Progenitor cell of endocrine pancreas (in vitro differentiated cells): ENCODE measurements around the gene STAP1. TPM values are rescaled to one million over a fixed set of nuclear protein-coding genes. Genes with fewer than 3 reads are reported as not detected.
"Not testable (repeated sequence)": the region's sequence is repeated elsewhere in the genome, so short reads cannot be mapped to it uniquely, and the experiment has no call there.

Source experiments
- DNase-seq: peaks from one replicate; pipeline ENCODE4 v3.0.0; 2021; ENCODE audit warnings: low spot score; ENCODE audit not compliant: unreplicated experiment
- H3K27ac Mint-ChIP-seq: 2 replicates; pipeline ENCODE4 v1.8.0; 2021; ENCODE audit warnings: mild to moderate bottlenecking, moderate library complexity, mixed read lengths
- H3K27me3 Mint-ChIP-seq: 2 replicates; pipeline ENCODE4 v1.8.0; 2021; ENCODE audit warnings: mixed read lengths
- H3K36me3 Mint-ChIP-seq: 2 replicates; pipeline ENCODE4 v1.8.0; 2022; ENCODE audit warnings: mixed read lengths; ENCODE audit not compliant: insufficient read depth
- H3K4me1 Mint-ChIP-seq: 2 replicates; pipeline ENCODE4 v1.8.0; 2021; ENCODE audit warnings: low read depth, mixed read lengths
- H3K4me3 Mint-ChIP-seq: 2 replicates; pipeline ENCODE4 v1.8.0; 2021; ENCODE audit warnings: low read depth, mild to moderate bottlenecking, moderate library complexity, mixed read lengths
- H3K9me3 Mint-ChIP-seq: 2 replicates; pipeline ENCODE4 v1.8.0; 2021; ENCODE audit warnings: low read depth, mixed read lengths
- CTCF ChIP-seq: fragments of 200-600 bp; sonication (generic); IDR thresholded peaks from one replicate; pipeline ENCODE4 v1.5.0; 2021; ENCODE audit warnings: antibody characterized with exemption, mild to moderate bottlenecking; ENCODE audit not compliant: unreplicated experiment
- total RNA-seq: library from RNA; stranded (reverse); gene quantifications from 2 replicates; pipeline ENCODE4 v1.2.1, GENCODE V29; 2021

The STAP1 gene
- total RNA-seq, 1 donor from 2014 or later, result not detected

- H3K9me3 Mint-ChIP-seq, result peaks cover 6% of the 10 kb centered on the region
- DNase-seq, result no peak
- no peak overlapping the region for H3K4me3 Mint-ChIP-seq
- H3K4me1 Mint-ChIP-seq, result no peaks in the 10 kb centered on the region
- TF ChIP-seq CTCF, result no peak
- H3K36me3 Mint-ChIP-seq, result peaks cover 18% of the 10 kb centered on the region
- H3K27ac Mint-ChIP-seq, result no peak overlapping the region
- no peaks in the 10 kb centered on the region for H3K27me3 Mint-ChIP-seq
Observed at GRCh38 chr4:67522851-67523671, 35.5 kb upstream of the STAP1 start.

GRCh38 chr4:67524140-67524539 lies 34.4 kb upstream of the STAP1 start:
- H3K9me3 Mint-ChIP-seq, H3K27ac Mint-ChIP-seq, DNase-seq, H3K27me3 Mint-ChIP-seq, H3K4me3 Mint-ChIP-seq, H3K4me1 Mint-ChIP-seq: not testable (repeated sequence)
- H3K36me3 Mint-ChIP-seq, result peaks cover 16% of the 10 kb centered on the region

- Mint-ChIP-seq H3K4me3 (no peak overlapping the region), H3K9me3 (peaks cover 5% of the 10 kb centered on the region), H3K36me3 (peaks cover 47% of the 10 kb centered on the region), H3K27ac (no peak overlapping the region), H3K4me1 (no peaks in the 10 kb centered on the region), H3K27me3 (no peaks in the 10 kb centered on the region)
- TF ChIP-seq CTCF, result no peak
- DNase-seq, result no peak
Observed at GRCh38 chr4:67531379-67531962, 27.1 kb upstream of the STAP1 start.

DNA sequence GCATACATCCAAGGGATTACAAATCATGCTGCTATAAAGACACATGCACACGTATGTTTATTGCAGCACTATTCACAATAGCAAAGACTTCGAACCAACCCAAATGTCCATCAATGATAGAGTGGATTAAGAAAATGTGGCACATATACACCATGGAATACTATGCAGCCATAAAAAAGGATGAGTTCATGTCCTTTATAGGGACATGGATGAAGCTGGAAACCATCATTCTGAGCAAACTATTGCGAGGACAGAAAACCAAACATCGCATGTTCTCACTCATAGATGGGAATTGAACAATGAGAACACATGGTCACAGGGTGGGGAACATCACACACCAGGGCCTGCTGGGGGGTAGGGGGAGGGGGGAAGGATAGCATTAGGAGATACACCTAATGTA lies 26.1 kb upstream of the STAP1 start:
- not testable (repeated sequence) for H3K9me3 Mint-ChIP-seq, H3K27ac Mint-ChIP-seq
- peaks cover 45% of the 10 kb centered on the region for H3K36me3 Mint-ChIP-seq

DNA sequence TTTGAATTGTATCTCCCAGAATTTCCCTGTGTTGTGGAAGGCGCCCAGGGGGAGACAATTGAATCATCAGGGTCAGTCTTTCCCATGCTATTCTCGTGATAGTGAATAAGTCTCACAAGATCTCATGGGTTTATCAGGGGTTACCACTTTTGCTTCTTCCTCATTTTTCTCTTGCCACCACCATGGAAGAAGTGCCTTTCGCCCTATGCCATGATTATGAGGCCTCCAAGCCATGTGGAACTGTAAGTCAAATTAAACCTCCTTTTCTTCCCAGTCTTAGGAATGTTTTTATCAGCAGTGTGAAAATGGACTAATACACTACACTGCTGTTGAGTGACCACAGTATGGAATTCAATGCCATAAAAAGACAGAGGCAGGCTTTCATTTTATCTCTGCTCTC lies 25.4 kb upstream of the STAP1 start:
- no peak for DNase-seq
- H3K27ac Mint-ChIP-seq, result no peak overlapping the region
- peaks cover 45% of the 10 kb centered on the region for H3K36me3 Mint-ChIP-seq
- H3K4me1 Mint-ChIP-seq, result no peaks in the 10 kb centered on the region
- TF ChIP-seq CTCF, result no peak
- no peaks in the 10 kb centered on the region for H3K27me3 Mint-ChIP-seq
- H3K9me3 Mint-ChIP-seq, result peaks cover 5% of the 10 kb centered on the region
- H3K4me3 Mint-ChIP-seq, result no peak overlapping the region

More for the DNA sequence above, 26.1 kb upstream of the STAP1 start:
- not testable (repeated sequence) for H3K4me1 Mint-ChIP-seq, H3K27me3 Mint-ChIP-seq, DNase-seq, H3K4me3 Mint-ChIP-seq

DNA sequence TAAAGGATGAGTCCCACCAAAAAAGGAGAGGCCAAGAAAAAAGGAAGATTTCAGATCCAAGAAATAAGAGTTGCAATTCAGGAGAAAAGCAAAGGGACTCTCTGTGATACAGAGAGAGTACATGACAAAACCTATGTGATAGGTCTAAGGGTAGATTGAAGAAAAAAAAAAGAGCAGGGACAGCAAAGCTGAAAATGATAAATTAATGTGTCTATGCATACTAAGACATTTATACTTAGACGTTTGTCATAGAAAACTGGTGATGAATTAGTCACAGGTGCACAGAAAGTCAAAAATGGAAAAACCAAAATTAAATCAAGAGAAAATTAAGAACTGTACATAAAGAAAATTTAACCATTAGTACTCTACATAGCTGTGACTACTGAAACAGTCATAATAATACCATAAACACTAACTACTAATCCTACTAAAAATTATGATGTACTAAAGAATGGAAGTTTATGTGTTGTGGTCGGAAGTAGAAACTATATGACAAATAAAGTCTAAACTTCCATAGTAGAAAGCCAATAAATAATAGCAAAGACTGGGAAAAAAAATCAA lies 23.2 kb upstream of the STAP1 start:
- no peaks in the 10 kb centered on the region for H3K4me1 Mint-ChIP-seq
- H3K4me3 Mint-ChIP-seq, result no peak overlapping the region
- no peak overlapping the region for H3K27ac Mint-ChIP-seq
- no peak for DNase-seq
- H3K36me3 Mint-ChIP-seq, result peaks cover 43% of the 10 kb centered on the region
- no peaks in the 10 kb centered on the region for H3K27me3 Mint-ChIP-seq
- TF ChIP-seq CTCF, result no peak
- H3K9me3 Mint-ChIP-seq, result peaks cover 5% of the 10 kb centered on the region
